SK-N-MC (cell line): Measurements from ENCODE around the gene LLGL2.

ENCODE experiments used
- EZH2 ChIP-seq: fragments of 200-600 bp; sonication (generic); IDR thresholded peaks from one replicate; pipeline ENCODE4 v1.6.1; 2017; ENCODE audit warnings: antibody characterized with exemption
- FOXP2 ChIP-seq: optimal IDR thresholded peaks from 2 replicates; pipeline ENCODE3; 2011; ENCODE audit warnings: mild to moderate bottlenecking, moderate library complexity; ENCODE audit not compliant: insufficient read depth; ENCODE audit errors: extremely low read length, control extremely low read depth
- POLR2AphosphoS5 ChIP-seq: IDR thresholded peaks from 2 replicates; pipeline ENCODE4 v1.6.1; 2012; ENCODE audit warnings: mild to moderate bottlenecking, low read depth, low read length, borderline replicate concordance

DNA sequence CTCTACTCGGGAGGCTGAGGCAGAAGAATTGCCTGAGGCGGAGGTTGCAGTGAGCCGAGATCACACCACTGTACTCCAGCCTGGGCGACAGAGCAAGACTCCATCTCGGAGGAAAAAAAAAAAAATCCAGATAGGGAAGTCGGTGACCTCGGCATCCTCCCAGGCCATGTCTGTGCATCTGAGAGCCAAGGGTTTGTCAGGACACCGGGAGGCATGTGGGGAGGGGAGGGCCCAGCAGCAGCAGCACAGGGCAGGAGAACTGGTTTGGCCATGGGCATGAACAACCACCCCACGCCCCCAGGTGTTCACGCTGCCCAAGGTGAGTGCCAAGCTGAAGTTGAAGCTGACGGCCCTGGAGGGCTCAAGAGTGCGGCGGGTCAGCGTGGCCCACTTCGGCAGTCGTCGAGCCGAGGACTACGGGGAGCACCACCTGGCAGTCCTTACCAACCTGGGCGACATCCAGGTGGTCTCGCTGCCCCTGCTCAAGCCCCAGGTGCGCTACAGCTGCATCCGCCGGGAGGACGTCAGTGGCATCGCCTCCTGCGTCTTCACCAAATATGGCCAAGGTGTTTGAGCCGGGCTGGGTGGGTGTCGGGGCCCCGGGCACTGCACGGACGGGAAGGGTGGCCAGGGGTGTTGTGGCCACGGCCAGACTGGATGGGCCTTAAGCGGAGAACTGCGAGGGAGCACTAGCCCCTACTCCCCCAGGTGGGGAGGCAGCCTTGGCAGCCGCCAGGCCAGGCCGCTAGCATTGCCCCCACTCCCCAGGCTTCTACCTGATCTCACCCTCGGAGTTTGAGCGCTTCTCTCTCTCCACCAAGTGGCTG, 47.4 kb downstream of the LLGL2 start:
- TF ChIP-seq POLR2AphosphoS5 (no peak), EZH2 (no peak), FOXP2 (no peak)
